HL-60/S4 (cell line): ENCODE data around the gene DPP4.

Experiments
- in situ Hi-C: fragments of 300-500 bp; cut with MboI; formaldehyde crosslinking; loops from 2 replicates; pipeline ENCODE4 v1.14.3; 2022; ENCODE audit warnings: low sequenced_read_pairs

Gene DPP4

DNA sequence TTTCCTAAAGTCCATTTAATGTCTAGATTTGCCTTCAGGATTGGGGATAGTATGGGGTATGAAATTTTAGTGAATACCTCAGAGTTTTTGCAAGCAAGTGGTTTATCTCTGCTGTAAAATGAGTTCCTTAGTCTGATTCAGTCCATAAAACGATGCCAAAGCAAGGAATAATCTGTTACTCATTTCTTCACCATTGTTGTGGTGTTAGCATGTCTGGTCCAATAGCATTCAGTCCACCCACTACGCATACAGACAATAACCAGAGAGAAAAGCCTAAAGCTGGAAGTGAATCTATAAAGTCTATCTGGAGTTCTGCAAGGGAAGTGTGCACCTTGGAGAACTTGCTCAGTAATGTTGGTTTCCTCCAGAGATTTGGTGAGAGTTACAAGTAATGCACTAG, 12.9 kb upstream of the DPP4 start:
- in situ Hi-C loops = no loop called here

- in situ Hi-C loops = no loop called here
Measured at GRCh38 chr2:162085090-162085891, 11.3 kb upstream of the DPP4 start.

- in situ Hi-C loops = no loop called here
Measured at GRCh38 chr2:162084536-162084935, 10.5 kb upstream of the DPP4 start.

DNA sequence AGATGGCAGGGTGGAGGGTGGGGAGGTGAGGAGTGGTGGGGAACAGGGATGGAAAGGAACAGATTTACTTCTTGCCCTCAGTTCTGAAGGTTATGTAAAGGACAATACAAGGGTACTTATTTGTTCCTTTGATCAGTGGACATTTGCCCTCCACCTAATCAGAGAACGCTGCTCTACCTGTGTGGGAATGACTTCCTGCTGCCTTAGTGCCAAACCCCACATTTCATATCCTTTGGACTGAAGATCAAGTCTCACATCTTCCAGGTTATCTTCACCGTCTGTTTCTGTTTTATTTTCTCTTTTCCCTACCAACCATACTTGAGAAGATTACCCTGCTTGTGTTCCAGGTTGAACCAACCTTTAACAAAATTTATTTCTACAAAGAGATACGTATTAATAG, 8.7 kb upstream of the DPP4 start:
- in situ Hi-C loops = no loop called here

GRCh38 chr2:162082036-162082435, 8.0 kb upstream of the DPP4 start:
- in situ Hi-C loops = no loop called here

- in situ Hi-C loops = no loop called here
Measured at GRCh38 chr2:162079514-162079913, 5.5 kb upstream of the DPP4 start.

- in situ Hi-C loops = no loop called here
Measured at GRCh38 chr2:162075689-162076132, 1.7 kb upstream of the DPP4 start.

DNA sequence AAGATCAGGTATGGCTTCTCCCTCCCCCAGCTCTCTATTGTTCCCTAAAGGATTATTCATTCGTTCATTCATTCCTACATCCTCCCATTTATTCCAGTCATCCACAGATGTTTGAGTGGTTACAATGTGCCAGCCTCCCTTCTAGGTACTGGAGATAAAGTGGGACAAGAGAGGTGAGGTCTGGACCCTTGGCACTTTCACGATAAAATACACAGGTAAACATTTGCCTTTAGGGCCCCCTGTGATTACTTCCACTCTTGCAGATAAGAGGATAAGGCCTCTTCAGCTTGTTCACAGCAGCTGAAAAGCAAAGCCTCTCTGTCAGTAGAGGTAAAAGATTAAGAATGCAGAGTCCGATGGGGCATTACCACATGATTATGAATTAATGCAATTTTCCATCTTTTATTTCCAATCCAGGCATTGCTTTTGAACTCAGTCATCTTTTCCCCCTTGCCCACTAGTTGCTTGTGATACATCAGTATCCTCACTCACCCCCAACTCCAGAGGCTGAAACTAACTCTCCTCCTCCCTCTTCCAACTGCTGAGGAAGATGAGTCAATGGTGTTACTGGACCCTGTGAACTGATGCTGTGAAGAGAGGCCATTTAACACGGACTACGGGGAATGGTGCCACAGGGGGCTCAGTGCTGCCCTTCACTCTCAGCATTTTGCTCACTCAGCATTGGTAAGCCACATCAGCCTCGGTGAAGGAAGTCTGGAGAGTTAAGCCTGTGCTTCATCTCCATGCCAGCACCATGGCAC, 1.1 kb upstream of the DPP4 start:
- in situ Hi-C loops = no loop called here

- in situ Hi-C loops = no loop called here
Measured at GRCh38 chr2:162074632-162074895, 549 bp upstream of the DPP4 start.

- in situ Hi-C loops = no loop called here
Measured at GRCh38 chr2:162072976-162073887, 783 bp downstream of the DPP4 start.

GRCh38 chr2:162072181-162072702, 1.8 kb downstream of the DPP4 start:
- in situ Hi-C loops = no loop called here

DNA sequence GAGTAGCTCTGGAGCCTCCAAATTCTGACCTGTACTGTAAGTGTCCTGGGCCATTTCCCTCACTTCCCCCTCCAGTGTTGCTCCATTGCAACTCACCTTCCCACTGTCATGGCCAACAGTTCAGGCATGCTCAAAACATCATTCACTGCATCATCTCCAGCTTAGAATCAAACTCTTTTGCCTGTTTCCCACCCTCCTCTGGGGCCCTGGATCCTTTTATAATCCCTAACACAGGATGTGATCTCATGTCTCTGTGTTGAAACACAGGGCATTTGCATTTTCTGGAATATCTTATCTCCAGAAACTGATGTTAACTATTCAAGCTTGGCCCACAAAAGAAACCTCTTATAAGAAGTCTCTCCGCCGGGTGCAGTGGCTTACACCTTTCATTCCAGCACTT, 3.0 kb downstream of the DPP4 start:
- in situ Hi-C loops = no loop called here

DNA sequence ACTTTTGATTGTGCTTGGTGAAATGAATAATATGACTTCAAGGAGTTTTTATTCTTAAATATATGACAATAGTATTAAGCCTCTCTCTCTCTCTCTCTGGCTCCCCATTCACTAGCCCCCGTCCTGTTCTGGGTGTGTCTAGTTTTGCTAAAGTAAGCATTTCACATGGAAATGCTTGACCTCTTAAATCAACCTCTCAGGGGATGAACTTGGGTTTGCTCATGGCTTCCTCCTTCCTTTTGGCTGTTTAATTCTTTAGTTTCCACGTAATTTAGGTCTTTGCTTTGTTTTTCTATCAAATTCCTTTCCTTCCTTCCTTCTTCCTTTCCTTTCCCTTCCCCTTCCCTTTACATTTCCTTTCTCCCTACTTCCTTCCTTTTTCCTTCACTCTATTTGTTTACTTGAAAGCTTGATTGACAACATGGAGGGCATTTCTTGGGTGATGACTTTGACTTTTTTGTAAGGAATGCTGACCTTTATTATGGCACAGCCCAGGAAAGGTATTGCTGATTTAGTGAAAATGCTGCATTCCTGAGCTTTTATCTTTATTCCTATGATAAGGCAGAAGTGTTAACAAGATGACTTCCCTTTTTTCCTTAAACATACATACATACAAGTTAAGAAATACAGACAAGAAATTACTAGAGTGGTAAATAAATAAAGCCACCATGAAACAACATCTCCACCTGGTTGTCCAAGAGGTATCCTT, 3.6 kb downstream of the DPP4 start:
- in situ Hi-C loops = no loop called here

DNA sequence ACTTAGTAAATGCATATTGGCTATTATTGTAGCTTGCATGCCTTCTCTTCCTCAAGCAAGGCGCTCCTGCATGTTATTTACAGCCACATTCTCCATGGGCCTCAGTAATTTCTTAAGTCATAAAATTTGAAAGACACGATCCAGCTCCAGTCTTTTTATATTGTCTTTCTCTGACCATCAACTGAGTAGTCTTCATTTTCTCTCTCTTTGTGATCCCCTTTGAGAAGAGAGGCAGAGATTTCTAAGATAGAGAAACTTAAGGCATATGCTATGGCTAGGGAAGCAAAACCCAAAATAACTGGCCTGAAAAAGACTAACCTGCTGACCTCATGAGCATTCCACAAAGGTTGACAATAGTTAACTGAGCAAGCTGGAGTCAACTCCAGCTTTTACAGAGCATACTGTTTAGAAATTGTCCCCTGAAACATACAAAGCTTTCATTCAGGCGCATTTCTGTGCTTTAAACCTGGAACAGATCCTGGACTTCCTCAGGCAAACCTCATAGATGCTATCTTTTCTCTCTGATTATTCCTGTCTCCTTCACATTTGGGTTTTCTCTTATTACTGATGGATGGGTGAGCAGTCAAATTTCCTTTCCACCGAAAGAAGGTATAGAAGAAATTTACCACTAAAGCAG, 4.6 kb downstream of the DPP4 start:
- in situ Hi-C loops = no loop called here

DNA sequence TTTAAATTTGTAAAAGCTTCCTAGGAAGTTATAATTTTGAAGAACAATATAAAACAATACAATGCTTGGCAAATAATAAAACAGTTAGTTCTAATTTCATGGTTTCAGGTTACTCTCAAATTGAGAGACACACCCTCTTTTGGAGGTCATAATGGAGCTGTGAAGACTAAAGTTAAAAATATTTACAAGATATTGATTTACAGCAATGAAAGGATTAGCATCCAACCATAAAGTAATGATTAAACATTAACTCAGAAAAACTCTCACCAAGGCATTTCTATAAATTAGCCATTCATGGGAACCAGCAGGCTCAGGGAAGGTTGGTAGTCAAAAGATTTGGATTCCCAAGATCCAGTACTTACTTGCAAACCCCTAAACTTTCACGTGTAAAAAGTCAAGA, 6.4 kb downstream of the DPP4 start:
- in situ Hi-C loops = no loop called here

DNA sequence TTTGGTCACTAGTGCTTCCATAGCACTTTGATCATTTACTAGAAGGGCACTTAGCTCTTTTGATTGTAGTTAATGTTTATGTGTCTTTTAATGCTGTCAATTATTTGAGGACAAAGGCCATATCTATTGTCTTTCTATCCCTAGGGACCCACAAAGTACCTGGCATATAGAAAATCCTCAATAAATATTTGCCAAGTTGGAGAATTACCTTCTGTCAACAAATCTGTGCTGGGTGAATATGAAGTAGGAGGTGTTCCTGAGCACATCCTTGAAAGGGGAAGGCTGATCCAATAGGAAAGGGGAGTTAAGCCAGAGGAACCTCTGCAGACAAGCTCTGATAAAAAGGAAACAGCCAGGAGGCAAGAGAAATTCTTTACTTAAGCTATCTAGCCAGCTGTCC, 8.2 kb downstream of the DPP4 start:
- in situ Hi-C loops = no loop called here

GRCh38 chr2:162063899-162064298, 10.1 kb downstream of the DPP4 start:
- in situ Hi-C loops = no loop called here

DNA sequence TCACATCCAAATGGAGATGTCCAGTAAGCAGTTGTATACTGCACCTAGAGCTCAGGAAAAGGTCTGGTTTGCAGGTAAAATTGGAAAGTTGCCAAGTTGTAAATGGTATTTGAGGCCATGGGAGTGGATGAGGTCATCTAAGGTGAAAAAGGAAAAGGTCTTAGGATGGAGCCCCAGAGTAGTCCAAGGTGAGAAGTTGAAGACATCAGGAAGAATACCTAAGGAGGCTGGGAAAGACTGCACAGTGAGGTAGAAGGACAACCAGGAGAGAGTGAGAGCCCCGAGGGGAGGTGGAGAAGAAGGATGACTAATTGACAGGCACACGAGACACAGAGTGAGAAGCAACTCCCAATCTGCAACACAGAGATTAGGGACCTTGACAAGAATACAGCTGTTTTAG, 10.7 kb downstream of the DPP4 start:
- in situ Hi-C loops = no loop called here

DNA sequence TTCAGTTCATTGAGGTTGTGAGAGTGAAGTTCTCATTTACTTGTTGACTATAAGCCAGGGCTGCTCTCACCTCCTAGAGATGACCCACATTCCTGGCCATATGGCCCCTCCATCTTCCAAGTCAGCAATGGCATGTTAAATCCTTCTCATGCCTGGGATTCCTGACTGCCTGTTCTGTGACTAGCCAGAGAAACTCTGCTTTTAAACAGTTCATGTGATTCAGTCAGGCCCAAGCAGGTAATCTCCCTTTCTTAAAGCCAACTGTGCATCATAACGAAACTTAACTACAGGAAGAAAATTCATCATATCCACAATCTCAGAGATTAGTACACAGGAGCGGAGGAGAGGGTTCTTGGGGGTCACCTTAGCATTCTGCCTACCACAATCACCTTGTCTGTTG, 11.5 kb downstream of the DPP4 start:
- in situ Hi-C loops = no loop called here

- in situ Hi-C loops = no loop called here
Measured at GRCh38 chr2:162061021-162061420, 13.0 kb downstream of the DPP4 start.
